Thoracic aorta (tissue), 2 donors: ENCODE data around the gene SMCO3. TPM values are rescaled to one million over a fixed set of nuclear protein-coding genes. Genes with fewer than 3 reads are reported as not detected.

Source experiments
- ATAC-seq: fragments of 150-250 bp; one replicate; pipeline ENCODE4 v1.8.0; 2017; ENCODE audit warnings: low read depth; ENCODE audit not compliant: insufficient number of reproducible peaks, low FRiP score
- DNase-seq: peaks from one replicate; pipeline ENCODE4 v3.0.0-alpha.2; 2020; ENCODE audit warnings: low spot score
- H3K27ac ChIP-seq, 2 donors: fragments of 200-600 bp; sonication (generic); 1 replicate in 1 of 2; 2 replicates in 1 of 2; pipeline ENCODE4 v1.5.1; 2016; ENCODE audit warnings: mild to moderate bottlenecking in 2 of 2, moderate library complexity in 2 of 2
- H3K27me3 ChIP-seq: fragments of 200-600 bp; sonication (generic); replicated peaks from 2 replicates; pipeline ENCODE4 v1.6.0; 2016; ENCODE audit warnings: mild to moderate bottlenecking; ENCODE audit not compliant: insufficient read depth
- H3K36me3 ChIP-seq: fragments of 200-600 bp; sonication (generic); one replicate; pipeline ENCODE4 v1.5.1; 2016
- H3K4me1 ChIP-seq, 2 donors: fragments of 200-600 bp; sonication (generic); 1 replicate in 1 of 2; 2 replicates in 1 of 2; pipeline versions ENCODE4 v1.5.1 to v1.6.0; 2016; ENCODE audit warnings: low read depth in 2 of 2, mild to moderate bottlenecking in 1 of 2; ENCODE audit not compliant: control insufficient read depth in 1 of 2
- H3K4me3 ChIP-seq: fragments of 200-600 bp; sonication (generic); 2 replicates; pipeline ENCODE4 v1.5.1; 2016; ENCODE audit warnings: mild to moderate bottlenecking
- H3K9me3 ChIP-seq: fragments of 200-600 bp; sonication (generic); 2 replicates; pipeline ENCODE4 v1.5.1; 2016
- total RNA-seq, 2 donors: library from RNA; depleted of rRNA; stranded (reverse); fragments of >200 nt; gene quantifications; one replicate each; pipeline versions ENCODE4 v1.1.0 to v1.2.3, GENCODE V29; 2016
- TF ChIP-seq, protein P1 (sequence below): fragments of 200-600 bp; sonication (generic); IDR thresholded peaks from one replicate; pipeline ENCODE4 v1.5.1; 2019; ENCODE audit warnings: antibody characterized with exemption

The SMCO3 gene
- total RNA-seq, 2 donors from 2014 or later = 0.27 to 0.49 TPM

DNA sequence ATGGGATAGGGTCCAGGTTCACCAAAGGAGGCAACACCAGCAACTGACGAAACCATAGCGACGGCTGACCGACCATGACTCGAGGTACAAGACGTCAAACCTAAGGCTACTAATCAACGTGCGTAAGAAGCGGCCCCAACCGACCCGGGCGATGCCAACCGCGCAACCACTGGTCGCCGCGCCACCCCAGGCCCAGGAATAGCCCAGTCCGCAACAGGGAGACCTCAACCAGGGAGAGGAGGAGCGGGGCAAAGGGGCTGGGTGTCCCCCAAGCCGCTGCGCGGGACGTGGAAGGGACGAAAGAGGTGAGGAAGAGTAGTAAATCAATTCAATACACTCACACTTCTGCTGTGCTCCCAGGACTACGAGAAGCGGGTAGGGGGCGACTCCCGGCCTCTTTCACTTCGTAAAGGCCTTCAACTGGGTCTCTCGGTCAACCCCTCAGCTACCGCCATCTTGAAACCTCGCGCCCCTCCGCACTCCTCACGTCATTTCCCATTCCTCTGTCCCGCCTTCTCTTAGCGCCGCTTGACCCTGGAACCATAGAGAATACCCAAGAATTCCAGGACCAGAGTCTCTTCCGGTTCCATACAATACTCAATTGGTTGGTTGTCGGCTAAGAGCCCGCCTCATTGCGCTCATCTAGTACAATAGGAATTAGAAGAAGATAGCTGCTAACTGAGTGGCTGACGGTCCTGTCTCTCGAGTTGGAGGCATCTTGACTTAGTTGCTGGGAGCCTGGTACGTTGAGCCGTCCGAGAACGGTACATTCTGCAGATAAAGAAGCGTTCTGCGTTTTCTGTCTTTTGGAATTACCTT is 10.8 kb downstream of the SMCO3 start, which contains the start of the genes C12orf60 and WBP11:
Gene C12orf60, plus strand, starts transcription at position 660 of the 819 bp plus-strand sequence. CDS start 19,266 bp downstream, outside the sequence.
Gene WBP11, minus strand, starts transcription at position 468 of the 819 bp plus-strand sequence. CDS start 2,095 bp downstream, outside the sequence.
- peak within 1 kb of the TSS; percentile 83 to 87 for H3K27ac ChIP-seq

DNA sequence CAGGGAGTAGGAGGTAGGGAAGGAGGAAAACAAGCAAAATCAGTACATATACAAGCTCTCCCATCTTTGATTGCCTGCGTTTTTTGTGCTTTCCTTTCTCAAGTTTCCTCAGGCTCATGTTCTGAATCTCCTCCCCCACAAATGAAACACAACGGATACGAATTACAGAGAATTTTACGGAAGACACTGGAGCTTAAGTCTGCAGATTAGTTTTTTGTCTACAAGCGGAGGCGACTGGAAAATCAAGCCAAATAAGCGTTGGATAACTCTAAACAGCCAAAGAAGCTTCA is 11.3 kb downstream of the SMCO3 start:
- Histone ChIP-seq H3K27me3 (no peaks in the 10 kb centered on the region), H3K36me3 (peaks cover 5% of the 10 kb centered on the region), H3K4me3 (peak overlapping the region; percentile 90), H3K9me3 (no peaks in the 10 kb centered on the region), H3K27ac (peak overlapping the region; percentile 83 to 87), H3K4me1 (peaks cover 12 to 25% of the 10 kb centered on the region in 2 donors)
- no peak for DNase-seq
- TF ChIP-seq, protein P1, sequence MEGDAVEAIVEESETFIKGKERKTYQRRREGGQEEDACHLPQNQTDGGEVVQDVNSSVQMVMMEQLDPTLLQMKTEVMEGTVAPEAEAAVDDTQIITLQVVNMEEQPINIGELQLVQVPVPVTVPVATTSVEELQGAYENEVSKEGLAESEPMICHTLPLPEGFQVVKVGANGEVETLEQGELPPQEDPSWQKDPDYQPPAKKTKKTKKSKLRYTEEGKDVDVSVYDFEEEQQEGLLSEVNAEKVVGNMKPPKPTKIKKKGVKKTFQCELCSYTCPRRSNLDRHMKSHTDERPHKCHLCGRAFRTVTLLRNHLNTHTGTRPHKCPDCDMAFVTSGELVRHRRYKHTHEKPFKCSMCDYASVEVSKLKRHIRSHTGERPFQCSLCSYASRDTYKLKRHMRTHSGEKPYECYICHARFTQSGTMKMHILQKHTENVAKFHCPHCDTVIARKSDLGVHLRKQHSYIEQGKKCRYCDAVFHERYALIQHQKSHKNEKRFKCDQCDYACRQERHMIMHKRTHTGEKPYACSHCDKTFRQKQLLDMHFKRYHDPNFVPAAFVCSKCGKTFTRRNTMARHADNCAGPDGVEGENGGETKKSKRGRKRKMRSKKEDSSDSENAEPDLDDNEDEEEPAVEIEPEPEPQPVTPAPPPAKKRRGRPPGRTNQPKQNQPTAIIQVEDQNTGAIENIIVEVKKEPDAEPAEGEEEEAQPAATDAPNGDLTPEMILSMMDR = no peak
- no peak for ATAC-seq

More for the DNA sequence above, 10.8 kb downstream of the SMCO3 start, which contains the start of the genes C12orf60 and WBP11:
- Histone ChIP-seq H3K4me1 (peaks cover 12 to 25% of the 10 kb centered on the region in 2 donors), H3K36me3 (peaks cover under 1% of the 10 kb centered on the region), H3K4me3 (peak within 1 kb of the TSS; percentile 90), H3K9me3 (no peaks in the 10 kb centered on the region), H3K27me3 (no peaks in the 10 kb centered on the region)
- TF ChIP-seq, protein P1 = no peak
- peak; percentile 100 for ATAC-seq
- peak; percentile 97 for DNase-seq

GRCh38 chr12:14802247-14802646 is 11.7 kb downstream of the SMCO3 start:
- H3K4me3 ChIP-seq = peak overlapping the region; percentile 90
- TF ChIP-seq, protein P1 = no peak
- H3K27ac ChIP-seq = no peak overlapping the region
- H3K36me3 ChIP-seq = peaks cover 9% of the 10 kb centered on the region
- H3K4me1 ChIP-seq = peaks cover 12 to 25% of the 10 kb centered on the region in 2 donors
- H3K9me3 ChIP-seq = no peaks in the 10 kb centered on the region
- DNase-seq (no peak), ATAC-seq (no peak)
- H3K27me3 ChIP-seq = no peaks in the 10 kb centered on the region

GRCh38 chr12:14795028-14795448 is 18.9 kb downstream of the SMCO3 start:
- H3K36me3 ChIP-seq = peaks cover 57% of the 10 kb centered on the region
- TF ChIP-seq, protein P1 = no peak
- H3K4me3 ChIP-seq = no peak overlapping the region
- DNase-seq = no peak
- no peaks in the 10 kb centered on the region for H3K27me3 ChIP-seq
- ATAC-seq = no peak
- H3K9me3 ChIP-seq = no peaks in the 10 kb centered on the region
- H3K27ac ChIP-seq = no peak overlapping the region
- no peaks in the 10 kb centered on the region for H3K4me1 ChIP-seq

GRCh38 chr12:14785568-14785967 is 28.4 kb downstream of the SMCO3 start:
- H3K9me3 ChIP-seq = no peaks in the 10 kb centered on the region
- ATAC-seq (no peak), DNase-seq (no peak)
- no peaks in the 10 kb centered on the region for H3K27me3 ChIP-seq
- peaks cover 39% of the 10 kb centered on the region for H3K36me3 ChIP-seq
- H3K4me3 ChIP-seq = no peak overlapping the region
- H3K4me1 ChIP-seq = peaks cover 0 to 17% of the 10 kb centered on the region in 2 donors
- TF ChIP-seq, protein P1 = no peak
- no peak overlapping the region for H3K27ac ChIP-seq
